Karpas-422 (cell line): ENCODE results near the gene MAP1LC3A. TPM values are rescaled to one million over a fixed set of nuclear protein-coding genes. Genes with fewer than 3 reads are reported as not detected.

Source experiments
- DNase-seq: peaks from one replicate; pipeline ENCODE4 v3.0.0-alpha.2; 2015
- H2AFZ ChIP-seq: fragments of 200-600 bp; sonication (generic); 2 replicates; pipeline ENCODE4 v1.6.1; 2014; ENCODE audit warnings: antibody characterized with exemption, low read length, mixed read lengths
- H3K27ac ChIP-seq: fragments of 200-600 bp; sonication (generic); 2 replicates; pipeline ENCODE4 v1.5.1; 2014; ENCODE audit warnings: mild to moderate bottlenecking, low read length, moderate library complexity
- H3K27me3 ChIP-seq: fragments of 200-600 bp; sonication (generic); 2 replicates; pipeline ENCODE4 v1.6.1; 2014; ENCODE audit warnings: low read length, mixed read lengths
- H3K36me3 ChIP-seq: fragments of 200-600 bp; sonication (generic); 2 replicates; pipeline ENCODE4 v1.6.1; 2014; ENCODE audit warnings: low read length, mixed read lengths; ENCODE audit not compliant: insufficient read depth
- H3K4me1 ChIP-seq: fragments of 200-600 bp; sonication (generic); 2 replicates; pipeline ENCODE4 v1.6.1; 2014; ENCODE audit warnings: mild to moderate bottlenecking, low read length, mixed read lengths
- H3K4me2 ChIP-seq: fragments of 200-600 bp; sonication (generic); 2 replicates; pipeline ENCODE4 v1.6.1; 2014; ENCODE audit warnings: low read length, low read depth, mild to moderate bottlenecking; ENCODE audit not compliant: poor library complexity, severe bottlenecking
- H3K4me3 ChIP-seq: fragments of 200-600 bp; sonication (generic); 2 replicates; pipeline ENCODE4 v1.5.1; 2014; ENCODE audit warnings: mild to moderate bottlenecking, antibody characterized with exemption, low read length, mixed read lengths
- H3K79me2 ChIP-seq: fragments of 200-600 bp; sonication (generic); 2 replicates; pipeline ENCODE4 v1.6.1; 2014; ENCODE audit warnings: mild to moderate bottlenecking, low read length, mixed read lengths
- H3K9ac ChIP-seq: fragments of 200-600 bp; sonication (generic); 2 replicates; pipeline ENCODE4 v1.6.0; 2014; ENCODE audit warnings: low read length
- H3K9me2 ChIP-seq: fragments of 200-600 bp; sonication (generic), shearing (Covaris generic); replicated peaks from 2 replicates; pipeline ENCODE4 v1.6.0; 2014; ENCODE audit warnings: mild to moderate bottlenecking, low read length, moderate library complexity; ENCODE audit not compliant: insufficient read depth
- H3K9me3 ChIP-seq: fragments of 300-700, 200-600 bp; sonication (generic); 2 replicates; pipeline ENCODE4 v1.6.1; 2014; ENCODE audit warnings: low read length, mixed read lengths
- H4K20me1 ChIP-seq: fragments of 200-600 bp; sonication (generic); 2 replicates; pipeline ENCODE4 v1.6.1; 2014; ENCODE audit warnings: mild to moderate bottlenecking, antibody characterized with exemption, low read length, low read depth; ENCODE audit not compliant: insufficient read depth
- total RNA-seq: library from RNA; depleted of rRNA; stranded (reverse); fragments of >200 nt; shearing (Covaris generic); gene quantifications from 2 replicates; pipeline ENCODE4 v1.2.3, GENCODE V29; 2014; ENCODE audit warnings: low replicate concordance

The MAP1LC3A gene
- total RNA-seq, 1 experiment from 2014 or later, result 13.8 TPM

DNA sequence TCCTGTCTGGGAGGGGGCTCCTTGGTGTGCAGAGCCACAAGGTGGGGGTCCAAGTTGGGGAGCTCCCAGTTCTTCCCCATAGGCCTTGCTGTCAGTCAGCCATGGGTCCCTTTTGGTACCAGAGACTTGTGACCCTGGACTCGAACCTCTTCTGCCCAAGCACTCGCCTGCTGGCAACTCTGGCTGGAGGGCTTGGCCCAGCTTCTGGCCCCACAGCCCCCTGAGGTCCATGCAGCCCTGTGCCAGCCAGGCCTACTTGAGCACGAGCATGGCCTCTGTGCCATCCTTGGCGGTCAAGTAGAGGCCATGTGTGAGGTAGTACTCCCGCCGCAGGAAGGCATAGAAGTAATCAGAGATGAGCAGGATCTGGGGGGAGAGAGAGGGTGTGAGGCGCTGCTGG is 2.1 kb downstream of the MAP1LC3A start:
- Histone ChIP-seq H3K36me3 (no peaks in the 10 kb centered on the region), H3K79me2 (peaks cover 5% of the 10 kb centered on the region), H3K27ac (no peak overlapping the region), H3K9ac (no peak overlapping the region), H3K27me3 (no peaks in the 10 kb centered on the region), H3K4me3 (no peak overlapping the region), H4K20me1 (no peaks in the 10 kb centered on the region), H3K9me2 (no peaks in the 10 kb centered on the region), H3K4me2 (no peak overlapping the region), H3K4me1 (peaks cover 4% of the 10 kb centered on the region; the same call in 1 of the 2 replicates), H2AFZ (no peak overlapping the region), H3K9me3 (no peaks in the 10 kb centered on the region)
- DNase-seq, result no peak

DNA sequence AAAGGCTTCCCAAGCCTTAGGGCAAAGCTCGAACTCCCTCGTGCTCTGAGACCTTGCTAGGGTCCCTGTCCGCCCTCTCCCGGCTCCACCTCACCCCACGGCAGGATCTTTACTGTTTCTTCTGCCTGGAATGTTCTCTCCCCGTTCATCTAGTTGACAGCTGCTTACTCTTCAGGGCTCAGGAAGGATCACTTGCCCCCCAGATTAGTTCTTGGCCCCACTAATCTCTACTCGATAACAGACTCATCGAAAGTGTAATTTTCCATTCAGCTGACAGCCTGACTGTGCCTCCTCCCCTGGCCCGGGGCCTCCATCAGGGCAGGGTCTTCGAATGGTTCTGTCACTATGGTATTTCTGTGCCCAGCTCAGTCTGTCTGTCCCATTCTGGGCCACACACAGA is 3.1 kb downstream of the MAP1LC3A start:
- Histone ChIP-seq H3K4me3 (no peak overlapping the region), H4K20me1 (no peaks in the 10 kb centered on the region), H3K9ac (no peak overlapping the region), H3K36me3 (no peaks in the 10 kb centered on the region), H3K4me2 (no peak overlapping the region), H3K9me2 (no peaks in the 10 kb centered on the region), H3K79me2 (peaks cover 5% of the 10 kb centered on the region), H2AFZ (no peak overlapping the region), H3K9me3 (no peaks in the 10 kb centered on the region), H3K27me3 (no peaks in the 10 kb centered on the region), H3K4me1 (peaks cover 4% of the 10 kb centered on the region; the same call in 1 of the 2 replicates), H3K27ac (no peak overlapping the region)
- DNase-seq, result no peak

- peak; percentile 71 for DNase-seq
- Histone ChIP-seq H3K4me1 (peaks cover 4% of the 10 kb centered on the region; the same call in 1 of the 2 replicates), H3K27me3 (no peaks in the 10 kb centered on the region), H3K9ac (no peak overlapping the region), H2AFZ (no peak overlapping the region), H4K20me1 (no peaks in the 10 kb centered on the region), H3K4me3 (no peak overlapping the region), H3K4me2 (no peak overlapping the region), H3K27ac (no peak overlapping the region), H3K9me3 (no peaks in the 10 kb centered on the region), H3K36me3 (no peaks in the 10 kb centered on the region), H3K9me2 (no peaks in the 10 kb centered on the region), H3K79me2 (peaks cover 5% of the 10 kb centered on the region)
Measured at GRCh38 chr20:34562641-34563040, 4.1 kb downstream of the MAP1LC3A start.

- Histone ChIP-seq H3K36me3 (no peaks in the 10 kb centered on the region), H2AFZ (no peak overlapping the region), H3K9me2 (no peaks in the 10 kb centered on the region), H3K4me2 (no peak overlapping the region), H3K27me3 (no peaks in the 10 kb centered on the region), H3K27ac (no peak overlapping the region), H3K79me2 (no peaks in the 10 kb centered on the region), H3K9me3 (no peaks in the 10 kb centered on the region), H3K9ac (no peak overlapping the region), H3K4me1 (no peaks in the 10 kb centered on the region), H4K20me1 (no peaks in the 10 kb centered on the region), H3K4me3 (no peak overlapping the region)
- DNase-seq, result no peak
Measured at GRCh38 chr20:34564833-34565232, 6.3 kb downstream of the MAP1LC3A start.

- no peaks in the 10 kb centered on the region for H4K20me1 ChIP-seq
- H3K9me2 ChIP-seq, result no peaks in the 10 kb centered on the region
- no peak for DNase-seq
- no peaks in the 10 kb centered on the region for H3K79me2 ChIP-seq
- H3K27ac ChIP-seq, result no peak overlapping the region
- no peak overlapping the region for H2AFZ ChIP-seq
- H3K4me3 ChIP-seq, result no peak overlapping the region
- H3K9me3 ChIP-seq, result no peaks in the 10 kb centered on the region
- no peaks in the 10 kb centered on the region for H3K4me1 ChIP-seq
- H3K36me3 ChIP-seq, result no peaks in the 10 kb centered on the region
- H3K4me2 ChIP-seq, result no peak overlapping the region
- H3K9ac ChIP-seq, result no peak overlapping the region
- no peaks in the 10 kb centered on the region for H3K27me3 ChIP-seq
Measured at GRCh38 chr20:34566978-34567891, 8.7 kb downstream of the MAP1LC3A start.

GRCh38 chr20:34567892-34568865 is 9.7 kb downstream of the MAP1LC3A start:
- H3K9me2 ChIP-seq, result no peaks in the 10 kb centered on the region
- H3K9ac ChIP-seq, result no peak overlapping the region
- H3K79me2 ChIP-seq, result no peaks in the 10 kb centered on the region
- DNase-seq, result no peak
- no peaks in the 10 kb centered on the region for H3K9me3 ChIP-seq
- no peak overlapping the region for H3K27ac ChIP-seq
- H3K36me3 ChIP-seq, result no peaks in the 10 kb centered on the region
- H3K4me3 ChIP-seq, result no peak overlapping the region
- no peaks in the 10 kb centered on the region for H3K4me1 ChIP-seq
- H3K27me3 ChIP-seq, result no peaks in the 10 kb centered on the region
- no peak overlapping the region for H2AFZ ChIP-seq
- H4K20me1 ChIP-seq, result no peaks in the 10 kb centered on the region
- H3K4me2 ChIP-seq, result no peak overlapping the region

DNA sequence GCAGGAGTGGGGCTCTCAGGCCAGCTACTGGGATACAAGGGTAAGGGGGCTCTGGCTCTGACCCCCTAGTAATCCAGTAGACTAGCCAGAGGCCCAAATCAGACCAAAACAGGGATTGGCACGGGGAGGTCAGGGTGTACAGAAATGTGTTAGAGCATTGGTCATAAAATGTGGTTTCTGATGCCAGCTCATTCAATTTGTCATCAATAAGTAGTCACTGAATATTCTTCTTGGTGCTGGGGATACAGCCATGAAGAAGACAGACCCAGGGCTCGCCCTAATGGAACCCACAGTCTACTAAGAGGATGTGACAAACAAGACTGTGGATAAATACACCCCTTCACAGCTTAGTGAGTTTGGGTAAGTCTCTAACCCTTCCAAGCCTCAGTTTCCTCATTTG is 11.1 kb downstream of the MAP1LC3A start:
- Histone ChIP-seq H3K9me2 (no peaks in the 10 kb centered on the region), H3K9me3 (no peaks in the 10 kb centered on the region), H3K9ac (no peak overlapping the region), H3K79me2 (no peaks in the 10 kb centered on the region), H4K20me1 (no peaks in the 10 kb centered on the region), H2AFZ (no peak overlapping the region), H3K36me3 (no peaks in the 10 kb centered on the region), H3K27ac (no peak overlapping the region), H3K4me3 (no peak overlapping the region), H3K4me2 (no peak overlapping the region), H3K27me3 (no peaks in the 10 kb centered on the region), H3K4me1 (no peaks in the 10 kb centered on the region)
- DNase-seq, result no peak

DNA sequence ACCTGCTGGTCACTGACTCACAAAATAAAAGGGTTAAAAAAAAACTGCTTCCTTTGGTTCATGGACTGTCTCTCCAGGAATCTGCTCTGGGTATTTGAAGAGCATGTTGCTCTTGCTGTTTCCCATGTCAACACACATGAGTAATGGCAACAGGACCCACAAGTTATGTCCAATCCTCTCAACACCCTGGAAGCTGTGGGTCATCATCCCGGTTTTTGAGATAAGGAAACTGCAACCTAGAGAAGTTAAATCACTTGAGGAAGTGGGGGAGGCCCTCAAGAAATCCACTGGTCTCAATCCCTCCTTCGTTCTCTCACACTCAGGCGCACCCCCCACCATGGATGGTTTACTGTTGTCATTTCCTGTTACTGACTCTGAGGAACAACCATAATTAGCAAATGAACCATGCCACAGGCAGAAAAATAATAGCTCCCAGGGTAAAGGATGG is 12.4 kb downstream of the MAP1LC3A start:
- H3K4me1 ChIP-seq, result no peaks in the 10 kb centered on the region
- no peaks in the 10 kb centered on the region for H3K27me3 ChIP-seq
- H3K27ac ChIP-seq, result no peak overlapping the region
- no peak overlapping the region for H3K4me3 ChIP-seq
- no peak overlapping the region for H3K4me2 ChIP-seq
- H3K9ac ChIP-seq, result no peak overlapping the region
- H4K20me1 ChIP-seq, result no peaks in the 10 kb centered on the region
- H3K36me3 ChIP-seq, result no peaks in the 10 kb centered on the region
- H3K79me2 ChIP-seq, result no peaks in the 10 kb centered on the region
- H3K9me3 ChIP-seq, result no peaks in the 10 kb centered on the region
- no peak overlapping the region for H2AFZ ChIP-seq
- DNase-seq, result no peak
- H3K9me2 ChIP-seq, result no peaks in the 10 kb centered on the region
